Mucosa of stomach (tissue), 1 donor: ENCODE data around the gene SLFNL1.

Experiments used
- H3K27me3 ChIP-seq: one replicate; pipeline ENCODE4 v1.7.0; 2013; ENCODE audit warnings: mild to moderate bottlenecking, low read length; ENCODE audit not compliant: control insufficient read depth, insufficient read depth
- H3K36me3 ChIP-seq: one replicate; pipeline ENCODE4 v1.7.0; 2013; ENCODE audit warnings: low read length; ENCODE audit not compliant: control insufficient read depth, insufficient read depth
- H3K4me1 ChIP-seq: one replicate; pipeline ENCODE4 v1.7.0; 2013; ENCODE audit warnings: mild to moderate bottlenecking, low read length; ENCODE audit not compliant: control insufficient read depth, insufficient read depth
- H3K4me3 ChIP-seq: one replicate; pipeline ENCODE4 v1.7.0; 2013; ENCODE audit warnings: low read length
- H3K9ac ChIP-seq: one replicate; pipeline ENCODE4 v1.7.0; 2013; ENCODE audit warnings: mild to moderate bottlenecking, low read length, moderate library complexity
- H3K9me3 ChIP-seq: one replicate; pipeline ENCODE4 v1.7.0; 2013; ENCODE audit warnings: mild to moderate bottlenecking, low read length, moderate library complexity; ENCODE audit not compliant: control insufficient read depth
- donor health status: Pancreatic carcinoma.

SLFNL1 gene

DNA sequence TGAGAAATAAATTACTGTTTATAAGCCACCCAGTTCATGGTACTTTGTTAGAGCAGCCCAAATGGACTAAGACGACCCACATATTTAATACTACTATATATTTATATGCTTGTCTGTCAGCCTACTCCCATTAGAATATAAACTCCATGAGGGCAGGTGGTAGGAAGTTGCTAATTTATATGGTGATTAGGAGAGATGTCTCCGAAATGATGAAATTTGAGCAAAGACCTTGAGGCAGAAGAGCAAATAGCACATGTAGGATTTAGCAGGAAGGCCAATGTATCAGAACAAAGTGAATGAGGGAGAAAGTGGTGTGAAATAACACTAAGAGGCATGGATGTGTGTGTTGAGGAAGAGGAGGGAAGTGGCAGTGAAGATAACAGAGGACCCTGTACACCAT, 10.6 kb upstream of the SLFNL1 start:
- Histone ChIP-seq H3K9me3 (no peaks in the 10 kb centered on the region), H3K4me1 (no peaks in the 10 kb centered on the region), H3K27me3 (no peaks in the 10 kb centered on the region), H3K9ac (no peak overlapping the region), H3K4me3 (no peak overlapping the region), H3K36me3 (no peaks in the 10 kb centered on the region)

DNA sequence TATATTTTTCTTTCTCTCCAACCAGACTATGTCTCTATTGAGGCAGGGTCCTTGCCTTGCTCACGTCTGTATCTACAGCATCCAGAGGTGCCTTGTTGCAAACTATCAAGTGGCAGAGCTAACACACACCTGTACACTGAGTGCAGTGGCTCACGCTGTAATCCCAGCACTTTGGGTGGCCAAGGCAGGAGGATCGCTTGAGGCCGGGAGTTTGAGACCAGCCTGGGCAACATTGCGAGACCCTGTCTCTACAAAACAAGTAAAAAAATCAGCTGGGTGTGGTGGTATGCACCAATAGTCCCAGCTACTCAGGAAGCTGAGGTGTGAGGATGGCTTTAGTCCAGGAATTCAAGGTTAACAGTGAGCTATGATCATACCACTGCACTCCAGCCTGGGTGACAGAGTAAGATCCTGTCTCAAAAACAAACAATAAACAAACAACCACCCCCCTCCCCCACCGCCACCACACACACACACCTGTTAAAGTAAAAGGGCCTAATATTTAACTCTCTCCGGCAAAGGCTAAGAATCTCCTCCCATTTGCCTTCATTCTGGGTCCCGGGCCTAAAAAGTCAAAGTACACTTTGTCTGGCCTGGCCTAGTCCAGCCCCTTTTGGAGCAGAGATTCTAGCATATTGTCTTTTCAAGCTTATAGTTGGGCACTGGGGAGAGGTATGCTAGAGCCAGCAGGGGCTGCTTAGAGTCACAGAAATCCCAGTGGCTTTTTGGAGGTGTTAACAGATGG, 9.5 kb upstream of the SLFNL1 start:
- Histone ChIP-seq H3K4me1 (no peaks in the 10 kb centered on the region), H3K9ac (no peak overlapping the region), H3K4me3 (no peak overlapping the region), H3K9me3 (no peaks in the 10 kb centered on the region), H3K36me3 (no peaks in the 10 kb centered on the region), H3K27me3 (no peaks in the 10 kb centered on the region)

DNA sequence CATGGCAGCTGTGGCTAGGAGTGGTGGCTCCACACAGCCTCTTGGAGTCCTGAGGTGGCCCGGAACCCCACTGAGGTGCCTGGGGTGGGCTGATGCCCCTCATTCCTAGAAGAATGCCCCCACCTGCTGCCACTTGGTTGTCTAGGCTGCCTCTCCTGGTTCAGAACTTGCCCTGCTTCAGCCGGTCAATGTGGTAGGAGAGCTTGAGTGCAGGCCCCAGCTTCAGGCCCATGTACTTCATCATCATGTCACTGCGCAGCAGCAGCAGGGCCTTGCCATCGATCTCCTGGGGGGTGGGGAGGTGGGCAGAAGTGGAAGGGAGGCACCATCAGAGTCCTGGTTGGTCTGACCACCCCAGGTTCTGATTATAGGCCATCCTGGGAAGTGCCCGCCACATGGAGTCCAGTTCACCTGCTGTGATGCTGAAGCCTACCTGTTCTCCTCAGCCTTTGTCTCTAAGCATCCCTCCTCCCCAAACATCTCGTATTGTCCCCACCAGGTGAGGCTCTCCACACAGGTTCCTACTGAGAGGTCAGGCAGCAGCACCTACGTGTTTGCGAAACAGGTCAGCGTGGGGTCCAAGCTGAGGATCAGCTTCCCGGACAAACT, 6.6 kb upstream of the SLFNL1 start:
- H3K36me3 ChIP-seq, result no peaks in the 10 kb centered on the region
- no peak overlapping the region for H3K4me3 ChIP-seq
- no peaks in the 10 kb centered on the region for H3K4me1 ChIP-seq
- H3K9me3 ChIP-seq, result no peaks in the 10 kb centered on the region
- H3K27me3 ChIP-seq, result no peaks in the 10 kb centered on the region
- no peak overlapping the region for H3K9ac ChIP-seq

DNA sequence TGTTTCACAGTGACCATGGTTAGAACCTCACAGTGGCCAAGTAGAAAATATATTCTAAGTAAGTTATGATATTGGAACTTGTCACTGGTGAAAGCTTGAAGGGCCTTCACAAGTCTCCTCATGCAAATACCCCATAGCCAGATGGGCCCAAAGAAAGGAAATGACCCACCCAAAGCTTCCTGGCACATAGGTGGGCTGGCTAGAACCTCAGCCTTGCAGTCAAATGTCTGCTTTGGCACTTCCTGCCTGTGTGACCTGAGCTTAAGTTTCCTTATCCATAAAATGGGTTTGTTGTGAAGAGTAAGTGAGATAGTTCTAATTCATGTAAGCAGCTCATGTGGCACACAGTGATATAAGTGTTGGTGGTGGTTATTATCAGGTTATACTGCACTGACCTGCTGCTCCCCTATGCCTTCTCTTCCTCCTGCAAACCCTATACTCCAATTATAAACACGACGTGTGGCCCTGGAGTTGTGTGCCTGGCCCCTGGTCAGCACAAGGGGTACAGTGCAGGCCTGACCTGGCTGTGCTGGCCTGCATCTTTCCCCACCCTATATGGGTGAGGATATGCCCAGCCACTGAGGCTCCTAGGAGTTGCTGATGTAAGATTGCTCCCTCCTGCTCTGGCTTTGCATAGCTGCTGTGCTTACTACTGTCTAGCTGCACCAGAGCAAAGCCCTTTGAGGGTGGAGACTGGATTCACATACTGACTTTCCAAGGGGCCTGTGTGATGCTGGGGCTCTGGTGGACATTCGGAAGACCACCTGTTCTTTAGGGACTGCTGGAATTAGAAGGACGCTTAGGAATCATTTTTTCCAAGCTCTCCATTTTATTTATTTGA, 4.7 kb upstream of the SLFNL1 start:
- no peak overlapping the region for H3K4me3 ChIP-seq

DNA sequence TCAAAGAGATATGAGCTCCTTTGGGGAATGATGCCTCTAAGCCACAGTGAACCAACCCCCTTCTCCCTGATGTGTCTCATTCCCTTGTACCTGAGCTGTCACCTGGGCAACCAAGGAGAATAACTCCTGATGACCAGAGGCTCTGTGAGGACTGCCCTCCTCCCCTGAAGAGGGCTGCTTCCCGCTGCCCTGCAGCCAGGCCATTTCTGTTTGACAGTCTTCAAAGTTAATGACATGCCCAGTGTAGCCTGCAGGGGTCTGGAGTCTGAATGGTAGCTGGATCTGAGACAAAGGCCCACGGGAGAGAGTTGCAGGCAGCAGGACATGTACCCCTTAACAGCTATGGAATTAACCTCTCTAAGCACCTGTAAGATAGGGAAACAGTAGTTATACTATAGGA, 3.4 kb upstream of the SLFNL1 start:
- H3K9ac ChIP-seq, result no peak overlapping the region
- H3K9me3 ChIP-seq, result no peaks in the 10 kb centered on the region
- peaks cover 17% of the 10 kb centered on the region for H3K4me1 ChIP-seq
- H3K27me3 ChIP-seq, result no peaks in the 10 kb centered on the region
- H3K4me3 ChIP-seq, result no peak overlapping the region
- H3K36me3 ChIP-seq, result no peaks in the 10 kb centered on the region

More for the DNA sequence above, 4.7 kb upstream of the SLFNL1 start:
- no peaks in the 10 kb centered on the region for H3K36me3 ChIP-seq
- no peaks in the 10 kb centered on the region for H3K27me3 ChIP-seq
- H3K9ac ChIP-seq, result no peak overlapping the region
- no peaks in the 10 kb centered on the region for H3K9me3 ChIP-seq
- peaks cover 6% of the 10 kb centered on the region for H3K4me1 ChIP-seq

DNA sequence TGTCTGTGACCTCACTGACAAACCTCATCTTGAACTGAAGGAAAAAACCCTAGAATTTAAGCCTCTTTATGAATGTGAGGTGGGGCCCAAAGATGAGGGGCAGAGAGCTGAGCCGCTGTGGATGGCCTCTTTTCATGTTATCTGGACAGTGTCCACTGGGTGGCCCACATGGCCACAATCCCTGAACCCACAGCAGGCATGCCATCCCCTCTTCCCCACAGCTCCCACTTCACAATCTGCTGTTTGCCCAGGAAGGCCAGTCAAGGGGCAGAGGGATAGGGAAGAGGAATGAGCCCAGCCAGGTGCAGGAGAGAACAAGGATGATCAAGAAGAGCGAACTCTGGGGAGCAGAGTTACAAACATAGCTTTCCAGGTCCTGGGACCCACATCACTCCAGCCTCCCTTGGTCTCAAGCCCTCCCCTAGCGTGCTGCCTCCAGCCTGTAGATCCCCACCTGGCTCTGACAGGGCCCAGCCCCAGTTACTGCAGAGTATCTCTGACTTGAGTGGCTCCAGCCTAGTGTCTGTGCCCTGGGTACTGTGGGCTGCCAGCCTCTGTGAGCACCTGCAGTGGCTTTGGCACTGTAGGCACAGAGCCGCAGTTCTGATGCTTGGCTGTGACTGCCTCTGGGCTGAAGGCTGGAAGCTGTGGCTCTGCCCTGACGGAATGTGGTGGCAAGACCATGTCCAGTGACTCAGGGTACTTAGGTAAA, 1.9 kb upstream of the SLFNL1 start:
- Histone ChIP-seq H3K27me3 (no peaks in the 10 kb centered on the region), H3K4me3 (no peak overlapping the region), H3K9ac (no peak overlapping the region), H3K9me3 (no peaks in the 10 kb centered on the region), H3K36me3 (no peaks in the 10 kb centered on the region), H3K4me1 (peaks cover 17% of the 10 kb centered on the region)

DNA sequence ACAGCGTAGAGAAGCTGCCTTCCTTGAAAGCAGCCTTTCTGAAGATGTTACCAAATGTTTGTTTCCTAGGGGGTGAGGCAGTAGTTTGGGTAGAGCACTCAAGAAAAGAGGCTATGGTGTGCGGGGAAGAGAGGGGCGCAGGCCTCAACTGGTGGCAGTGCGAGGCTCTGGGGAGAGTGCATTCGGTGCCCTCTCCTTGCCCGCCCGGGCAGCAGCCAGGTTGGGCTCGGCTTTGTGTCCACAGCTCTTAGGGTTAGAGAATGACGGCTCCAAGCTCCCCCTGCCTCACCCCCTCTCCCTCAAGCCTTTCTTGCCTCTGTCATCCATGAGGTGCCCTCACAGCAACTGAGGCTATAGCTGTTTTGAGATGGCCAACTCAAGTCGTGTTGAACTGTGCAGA, 899 bp upstream of the SLFNL1 start:
- H3K36me3 ChIP-seq, result no peaks in the 10 kb centered on the region
- H3K9me3 ChIP-seq, result no peaks in the 10 kb centered on the region
- H3K9ac ChIP-seq, result no peak overlapping the region
- no peak overlapping the region for H3K4me3 ChIP-seq
- peaks cover 17% of the 10 kb centered on the region for H3K4me1 ChIP-seq
- no peaks in the 10 kb centered on the region for H3K27me3 ChIP-seq

DNA sequence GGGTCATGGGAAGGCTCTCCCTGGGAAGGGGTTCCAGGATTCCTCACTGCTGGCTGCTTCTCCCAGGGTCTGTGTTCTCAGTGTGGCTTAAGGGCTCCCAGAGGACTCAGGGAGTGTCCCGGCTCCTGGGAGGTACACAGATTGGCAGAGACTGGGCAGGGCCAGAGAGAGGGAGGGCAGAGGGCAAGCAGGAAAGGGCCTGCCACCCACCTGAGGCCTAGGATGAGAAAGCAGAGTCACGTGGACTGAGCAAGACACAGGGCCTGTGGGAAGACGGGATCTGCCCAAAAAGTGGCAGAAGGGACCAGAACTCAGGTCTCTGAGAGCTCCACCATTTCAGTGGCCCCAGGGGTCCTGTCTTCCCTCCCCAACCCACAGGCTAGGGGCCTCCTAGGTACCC, 871 bp downstream of the SLFNL1 start:
- Histone ChIP-seq H3K9ac (no peak overlapping the region), H3K9me3 (no peaks in the 10 kb centered on the region), H3K36me3 (no peaks in the 10 kb centered on the region), H3K4me1 (peaks cover 17% of the 10 kb centered on the region), H3K4me3 (no peak overlapping the region), H3K27me3 (no peaks in the 10 kb centered on the region)

DNA sequence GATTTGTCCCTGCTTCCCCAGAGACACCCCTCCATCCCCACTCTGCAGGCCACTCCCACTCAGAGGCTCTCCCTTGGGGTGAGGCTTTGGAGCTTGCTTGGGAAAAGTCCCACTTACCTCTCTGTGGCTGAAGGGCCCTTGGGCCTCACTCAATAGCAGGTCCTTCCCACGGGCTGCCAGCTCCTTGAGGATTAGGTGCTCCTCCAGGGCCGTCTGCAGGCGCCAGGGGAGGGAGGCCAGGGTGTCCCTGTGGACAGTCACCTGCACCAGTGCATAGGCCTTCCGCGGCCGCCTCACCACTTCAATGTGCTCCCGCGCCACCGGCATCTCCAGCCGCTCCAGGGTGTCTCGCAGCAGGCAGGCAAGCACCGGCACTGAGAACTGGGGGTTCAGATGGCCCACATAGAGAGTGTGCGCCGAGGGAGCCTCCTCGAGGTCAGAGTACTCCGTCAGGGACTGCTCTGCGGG, 1.4 kb downstream of the SLFNL1 start:
- H3K9me3 ChIP-seq, result no peaks in the 10 kb centered on the region
- peaks cover 17% of the 10 kb centered on the region for H3K4me1 ChIP-seq
- no peaks in the 10 kb centered on the region for H3K27me3 ChIP-seq
- no peaks in the 10 kb centered on the region for H3K36me3 ChIP-seq
- no peak overlapping the region for H3K9ac ChIP-seq
- H3K4me3 ChIP-seq, result no peak overlapping the region

DNA sequence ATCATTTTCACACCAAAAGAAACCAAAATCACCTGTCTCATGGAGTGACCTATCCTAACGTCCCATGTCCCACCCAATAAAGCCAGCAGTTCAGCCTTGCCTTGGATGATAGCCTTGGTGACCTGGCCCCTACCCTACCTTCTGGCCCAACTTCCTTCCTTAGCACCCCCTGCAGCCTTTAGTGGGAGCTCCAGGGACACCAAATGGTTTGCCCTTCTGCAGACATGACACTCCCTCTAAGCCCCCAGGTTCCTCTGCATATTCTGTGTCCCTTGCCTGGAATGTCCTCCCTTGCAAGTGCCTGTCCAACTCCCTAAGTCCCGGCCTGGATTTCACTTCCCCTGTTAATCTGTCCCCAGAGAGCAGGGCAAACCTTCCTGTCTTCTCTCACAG, 2.2 kb downstream of the SLFNL1 start:
- no peak overlapping the region for H3K9ac ChIP-seq
- H3K36me3 ChIP-seq, result no peaks in the 10 kb centered on the region
- H3K27me3 ChIP-seq, result no peaks in the 10 kb centered on the region
- peaks cover 17% of the 10 kb centered on the region for H3K4me1 ChIP-seq
- H3K4me3 ChIP-seq, result no peak overlapping the region
- H3K9me3 ChIP-seq, result no peaks in the 10 kb centered on the region

DNA sequence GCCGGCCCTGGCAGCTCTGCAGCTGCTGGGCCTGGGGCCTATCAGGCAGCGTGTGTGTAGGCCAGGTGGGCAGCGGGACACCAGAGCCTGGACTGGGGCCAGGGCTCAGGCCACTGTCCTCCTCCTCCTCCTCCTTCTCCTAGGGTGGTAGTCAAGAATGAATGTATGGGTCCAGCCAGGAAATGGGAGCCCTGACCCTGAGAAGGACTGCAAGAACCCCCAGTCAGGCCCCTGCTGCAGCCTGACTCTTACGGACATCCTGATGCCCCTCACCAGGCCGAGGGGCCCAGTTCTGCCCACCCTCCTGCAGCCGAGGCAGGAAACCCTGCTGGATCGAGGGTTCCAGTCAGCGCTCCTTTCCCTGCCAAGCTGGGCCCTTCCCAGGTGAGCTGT, 3.5 kb downstream of the SLFNL1 start:
- Histone ChIP-seq H3K9ac (no peak overlapping the region), H3K36me3 (no peaks in the 10 kb centered on the region)

More for the DNA sequence above, 3.5 kb downstream of the SLFNL1 start:
- H3K9me3 ChIP-seq, result no peaks in the 10 kb centered on the region
- H3K4me1 ChIP-seq, result peaks cover 17% of the 10 kb centered on the region
- no peak overlapping the region for H3K4me3 ChIP-seq
- no peaks in the 10 kb centered on the region for H3K27me3 ChIP-seq
